Measurements from ENCODE around the gene CAMKMT.

- TF ChIP-seq CTCF (IDR thresholded peaks at IDR 0.05; ENCODE audit: low read length), result no peak
- TF ChIP-seq EZH2 (optimal IDR thresholded peaks at IDR 0.05; ENCODE audit: low read depth, low read length), result no peak
Observed at GRCh38 chr2:44719562-44719961, 357.8 kb downstream of the CAMKMT start.
